Right atrium auricular region (tissue), 2 donors: ENCODE data around the gene MYOM3. TPM values are rescaled to one million over a fixed set of nuclear protein-coding genes. Genes with fewer than 3 reads are reported as not detected.
"Not testable (repeated sequence)": the region's sequence is repeated elsewhere in the genome, so short reads cannot be mapped to it uniquely, and the experiment has no call there.

Experiments
- DNase-seq: peaks from one replicate; pipeline ENCODE4 v3.0.0-alpha.2; 2019; ENCODE audit warnings: low spot score
- H3K27ac ChIP-seq, 2 donors: fragments of 200-600 bp; sonication (generic); 1 replicate in 1 of 2; 2 replicates in 1 of 2; pipeline ENCODE4 v1.5.1; 2016 to 2019
- H3K27me3 ChIP-seq, 2 donors: fragments of 200-600 bp; sonication (generic); one replicate each; pipeline versions ENCODE4 v1.5.1 to v1.6.0; 2017 to 2019
- H3K36me3 ChIP-seq: fragments of 200-600 bp; sonication (generic); one replicate; pipeline ENCODE4 v1.5.1; 2016
- H3K4me1 ChIP-seq, 2 donors: fragments of 200-600 bp; sonication (generic); one replicate each; pipeline versions ENCODE4 v1.5.1 to v1.6.0; 2017 to 2019
- H3K4me3 ChIP-seq, 2 donors: fragments of 200-600 bp; sonication (generic); 1 replicate in 1 of 2; 2 replicates in 1 of 2; pipeline ENCODE4 v1.5.1; 2017 to 2019; ENCODE audit warnings: mild to moderate bottlenecking in 1 of 2, moderate library complexity in 1 of 2
- H3K9me3 ChIP-seq, 2 donors: fragments of 200-600 bp; sonication (generic); one replicate each; pipeline ENCODE4 v1.5.1; 2019
- CTCF ChIP-seq, 2 donors: fragments of 200-600 bp; sonication (generic); IDR thresholded peaks; one replicate each; pipeline ENCODE4 v1.5.1; 2019; ENCODE audit warnings: antibody characterized with exemption in 2 of 2
- total RNA-seq, 2 donors: library from RNA; depleted of rRNA; stranded (reverse); fragments of >200 nt; gene quantifications; one replicate each; pipeline ENCODE4 v1.1.0, GENCODE V29; 2016

MYOM3 gene
- total RNA-seq, 2 donors from 2014 or later: 98.7 to 241 TPM

GRCh38 chr1:24051206-24051945 is 60.6 kb downstream of the MYOM3 start:
- TF ChIP-seq CTCF (IDR thresholded peaks at IDR 0.05): no peak
- Histone ChIP-seq H3K36me3 (no peaks in the 10 kb centered on the region), H3K4me3 (no peak overlapping the region), H3K27me3 (no peaks in the 10 kb centered on the region), H3K4me1 (peaks cover 0 to 8% of the 10 kb centered on the region in 2 donors), H3K9me3 (no peaks in the 10 kb centered on the region), H3K27ac (no peak overlapping the region)
- no peak for DNase-seq

DNA sequence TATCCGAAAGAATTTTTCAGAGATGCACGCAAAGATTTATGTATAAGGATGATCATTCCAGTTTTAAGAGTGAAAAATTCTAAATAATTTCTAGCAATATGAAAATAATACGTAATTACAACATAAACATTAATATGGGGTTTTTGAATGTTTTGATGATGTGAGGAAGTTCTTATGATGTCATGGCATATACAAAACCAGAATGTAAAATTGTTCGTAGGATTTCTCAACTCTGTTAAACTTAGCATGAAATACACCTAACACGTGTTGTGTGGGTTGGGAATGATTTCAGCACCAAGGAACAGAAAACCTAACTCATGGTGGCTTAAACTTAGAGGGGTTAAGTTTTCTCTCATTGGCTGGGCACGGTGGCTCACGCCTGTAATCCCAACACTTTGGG is 62.2 kb downstream of the MYOM3 start:
- Histone ChIP-seq H3K27ac (no peak overlapping the region), H3K9me3 (no peaks in the 10 kb centered on the region), H3K36me3 (no peaks in the 10 kb centered on the region), H3K27me3 (no peaks in the 10 kb centered on the region), H3K4me1 (peaks cover 0 to 14% of the 10 kb centered on the region in 2 donors), H3K4me3 (no peak overlapping the region)
- TF ChIP-seq CTCF (IDR thresholded peaks at IDR 0.05): no peak
- DNase-seq: no peak

DNA sequence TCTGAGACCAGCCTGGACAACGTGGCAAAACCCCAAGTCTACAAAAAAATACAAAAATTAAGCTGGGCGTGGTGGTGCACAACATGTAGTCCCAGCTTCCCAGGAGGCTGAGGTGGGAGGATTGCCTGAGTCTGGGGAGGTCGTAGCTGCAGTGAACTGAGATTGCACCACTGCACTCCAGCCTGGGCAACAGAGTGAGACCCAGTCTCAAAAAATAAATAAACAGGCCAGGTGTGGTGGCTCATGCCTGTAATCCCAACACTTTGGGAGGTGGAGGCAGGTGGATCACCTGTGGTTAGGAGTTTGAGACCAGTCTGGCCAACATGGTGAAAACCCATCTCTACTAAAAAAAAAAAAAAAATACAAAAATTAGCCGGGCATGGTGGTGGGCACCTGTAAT is 63.0 kb downstream of the MYOM3 start:
- H3K27me3 ChIP-seq, DNase-seq, H3K36me3 ChIP-seq, H3K27ac ChIP-seq, H3K9me3 ChIP-seq, H3K4me3 ChIP-seq: not testable (repeated sequence)
- peaks cover 0 to 14% of the 10 kb centered on the region in 2 donors for H3K4me1 ChIP-seq

DNA sequence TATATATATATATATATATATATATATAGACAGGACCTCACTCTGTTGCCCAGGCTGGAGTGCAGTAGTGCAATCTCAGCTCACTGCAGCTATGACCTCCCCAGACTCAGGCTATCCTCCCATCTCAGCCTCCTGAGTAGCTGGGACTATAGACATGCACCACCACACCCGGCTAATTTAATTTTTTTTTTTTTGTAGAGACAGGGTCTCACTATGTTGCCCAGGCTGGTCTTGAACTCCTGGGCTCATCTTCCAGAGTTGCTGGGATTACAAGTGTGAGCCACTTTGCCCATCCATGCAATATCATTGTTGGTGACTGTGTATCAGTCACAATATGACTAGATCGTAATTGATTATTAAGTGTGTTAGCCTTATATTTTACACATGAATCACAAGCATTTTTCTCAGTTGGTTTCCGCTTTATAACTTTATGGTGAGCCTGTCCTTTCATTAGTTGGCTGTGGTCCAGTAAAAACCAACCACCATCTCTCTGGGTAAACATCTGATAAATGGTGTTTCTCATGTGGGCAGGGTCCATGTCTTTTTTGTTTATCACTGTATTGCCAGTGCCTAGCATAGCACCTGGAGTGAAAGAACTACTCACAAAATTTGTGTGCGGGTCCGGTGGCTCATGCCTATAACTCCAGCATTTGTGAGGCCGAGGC is 63.6 kb downstream of the MYOM3 start:
- no peak overlapping the region for H3K27ac ChIP-seq
- H3K9me3 ChIP-seq: no peaks in the 10 kb centered on the region
- H3K4me3 ChIP-seq: no peak overlapping the region
- no peaks in the 10 kb centered on the region for H3K36me3 ChIP-seq
- peaks cover 0 to 14% of the 10 kb centered on the region in 2 donors for H3K4me1 ChIP-seq
- DNase-seq: no peak
- TF ChIP-seq CTCF (IDR thresholded peaks at IDR 0.05): no peak
- H3K27me3 ChIP-seq: no peaks in the 10 kb centered on the region

DNA sequence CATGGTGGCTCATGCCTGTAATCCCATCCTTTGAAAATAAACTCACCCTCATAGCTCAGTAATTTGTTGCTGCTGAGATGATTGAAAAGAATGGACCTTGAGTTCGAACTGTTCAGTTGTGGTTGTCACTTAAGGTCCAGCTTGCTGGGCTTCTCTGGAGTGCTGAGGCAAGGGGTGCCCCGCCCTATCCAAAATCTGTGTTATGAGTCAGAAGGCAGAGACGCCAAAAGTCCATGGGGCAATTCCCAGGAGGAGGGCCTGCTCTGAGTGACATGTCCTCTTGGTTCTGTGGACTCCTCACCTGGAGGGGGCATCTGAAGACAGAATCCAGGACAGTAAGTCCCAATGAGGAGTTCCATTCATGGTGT is 64.8 kb downstream of the MYOM3 start:
- Histone ChIP-seq H3K9me3 (no peaks in the 10 kb centered on the region), H3K36me3 (no peaks in the 10 kb centered on the region), H3K27ac (peak overlapping the region in 1 of 2 donors; percentile 70), H3K4me1 (peaks cover 0 to 14% of the 10 kb centered on the region in 2 donors), H3K27me3 (no peaks in the 10 kb centered on the region), H3K4me3 (no peak overlapping the region)
- TF ChIP-seq CTCF (IDR thresholded peaks at IDR 0.05): no peak
- peak; percentile 83 for DNase-seq

DNA sequence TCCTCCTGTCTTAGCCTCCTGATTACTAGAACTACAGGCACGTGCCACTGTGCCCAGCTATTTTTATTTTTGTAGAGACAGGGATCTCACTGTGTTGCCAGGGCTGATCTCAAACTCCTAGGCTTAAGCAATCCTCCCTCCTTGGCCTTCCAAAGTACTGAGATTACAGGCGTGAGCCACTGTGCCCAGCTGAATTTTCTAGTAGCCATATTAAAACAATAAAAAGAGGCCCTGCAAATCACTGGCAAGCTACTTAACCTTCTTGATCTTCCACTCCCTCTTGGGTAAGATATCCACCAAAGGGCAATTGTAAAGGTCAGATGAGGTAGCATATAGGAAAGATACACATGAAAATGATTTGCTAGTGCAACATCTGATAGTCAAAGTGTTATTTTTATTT is 66.2 kb downstream of the MYOM3 start:
- Histone ChIP-seq H3K4me3 (no peak overlapping the region), H3K36me3 (no peaks in the 10 kb centered on the region), H3K9me3 (no peaks in the 10 kb centered on the region), H3K27me3 (no peaks in the 10 kb centered on the region), H3K4me1 (peaks cover 0 to 14% of the 10 kb centered on the region in 2 donors), H3K27ac (peak overlapping the region in 1 of 2 donors; percentile 70)
- DNase-seq: no peak
- TF ChIP-seq CTCF (IDR thresholded peaks at IDR 0.05): no peak

DNA sequence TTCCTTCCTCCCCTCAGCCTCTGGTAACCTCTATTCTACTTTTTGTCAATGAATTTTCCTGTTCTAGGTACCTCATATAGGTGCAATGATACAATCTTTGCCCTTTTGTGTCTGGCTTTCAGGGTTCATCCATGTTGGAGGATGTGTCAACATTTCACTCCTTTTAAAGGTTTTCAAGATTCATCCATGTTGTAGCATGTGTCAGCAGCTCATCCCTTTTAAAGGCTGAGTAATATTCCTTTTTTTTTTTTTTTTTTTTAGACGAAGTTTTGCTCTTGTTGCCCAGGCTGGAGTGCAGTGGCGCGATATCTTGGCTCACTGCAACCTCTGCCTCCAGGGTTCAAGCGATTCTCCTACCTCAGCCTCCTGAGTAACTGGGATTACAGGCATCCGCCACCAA is 67.3 kb downstream of the MYOM3 start:
- not testable (repeated sequence) for H3K9me3 ChIP-seq, H3K4me3 ChIP-seq, H3K27ac ChIP-seq, DNase-seq, H3K36me3 ChIP-seq, H3K27me3 ChIP-seq
- peaks cover 0 to 14% of the 10 kb centered on the region in 2 donors for H3K4me1 ChIP-seq
